ENCODE results near the gene KANSL2.

DNA sequence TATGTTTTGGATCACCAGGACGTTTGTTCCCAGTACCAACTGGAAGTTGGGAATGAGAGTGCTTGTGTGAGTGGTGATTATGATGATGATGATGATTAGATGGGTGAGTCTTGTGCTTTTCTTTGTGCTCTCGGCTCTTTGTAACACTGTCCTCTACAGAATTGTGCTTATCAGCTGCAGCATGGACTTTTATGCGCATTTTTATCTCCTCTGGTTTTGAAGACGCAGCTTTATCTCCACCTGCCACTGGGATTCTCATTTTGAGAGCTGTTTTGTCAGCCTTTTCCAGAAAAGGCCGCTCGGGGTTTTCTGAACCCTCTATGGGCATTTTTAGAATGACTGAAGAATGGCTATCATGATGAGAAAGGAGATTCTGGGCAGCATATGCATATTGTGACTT lies 11.5 kb upstream of the KANSL2 start:
- TF ChIP-seq, protein P1, sequence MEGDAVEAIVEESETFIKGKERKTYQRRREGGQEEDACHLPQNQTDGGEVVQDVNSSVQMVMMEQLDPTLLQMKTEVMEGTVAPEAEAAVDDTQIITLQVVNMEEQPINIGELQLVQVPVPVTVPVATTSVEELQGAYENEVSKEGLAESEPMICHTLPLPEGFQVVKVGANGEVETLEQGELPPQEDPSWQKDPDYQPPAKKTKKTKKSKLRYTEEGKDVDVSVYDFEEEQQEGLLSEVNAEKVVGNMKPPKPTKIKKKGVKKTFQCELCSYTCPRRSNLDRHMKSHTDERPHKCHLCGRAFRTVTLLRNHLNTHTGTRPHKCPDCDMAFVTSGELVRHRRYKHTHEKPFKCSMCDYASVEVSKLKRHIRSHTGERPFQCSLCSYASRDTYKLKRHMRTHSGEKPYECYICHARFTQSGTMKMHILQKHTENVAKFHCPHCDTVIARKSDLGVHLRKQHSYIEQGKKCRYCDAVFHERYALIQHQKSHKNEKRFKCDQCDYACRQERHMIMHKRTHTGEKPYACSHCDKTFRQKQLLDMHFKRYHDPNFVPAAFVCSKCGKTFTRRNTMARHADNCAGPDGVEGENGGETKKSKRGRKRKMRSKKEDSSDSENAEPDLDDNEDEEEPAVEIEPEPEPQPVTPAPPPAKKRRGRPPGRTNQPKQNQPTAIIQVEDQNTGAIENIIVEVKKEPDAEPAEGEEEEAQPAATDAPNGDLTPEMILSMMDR (IDR thresholded peaks at IDR 0.05) = no peak
- no peak for TF ChIP-seq POLR2AphosphoS5 (IDR thresholded peaks at IDR 0.05)

All from transverse colon (tissue), 4 donors.